Duodenal mucosa (tissue), 2 donors: ENCODE results near the gene IRF1.

Source experiments
- H3K27ac ChIP-seq: one replicate; pipeline ENCODE4 v1.7.0; 2013; ENCODE audit warnings: low read depth, low read length
- H3K27me3 ChIP-seq, 2 donors: one replicate each; pipeline ENCODE4 v1.7.0; 2013; ENCODE audit warnings: low read length in 2 of 2, control low read depth in 1 of 2; ENCODE audit not compliant: insufficient read depth in 2 of 2, control insufficient read depth in 1 of 2
- H3K36me3 ChIP-seq, 2 donors: one replicate each; pipeline ENCODE4 v1.7.0; 2013; ENCODE audit warnings: low read length in 2 of 2, control low read depth in 1 of 2; ENCODE audit not compliant: insufficient read depth in 2 of 2, control insufficient read depth in 1 of 2
- H3K4me1 ChIP-seq, 2 donors: one replicate each; pipeline ENCODE4 v1.7.0; 2013; ENCODE audit warnings: low read length in 2 of 2, control low read depth in 1 of 2; ENCODE audit not compliant: insufficient read depth in 2 of 2, control insufficient read depth in 1 of 2
- H3K4me3 ChIP-seq, 2 donors: one replicate each; pipeline ENCODE4 v1.7.0; 2013; ENCODE audit warnings: low read length in 2 of 2, low read depth in 1 of 2
- H3K9ac ChIP-seq, 2 donors: one replicate each; pipeline ENCODE4 v1.7.0; 2013; ENCODE audit warnings: low read length in 2 of 2, low read depth in 1 of 2
- H3K9me3 ChIP-seq, 2 donors: one replicate each; pipeline ENCODE4 v1.7.0; 2013; ENCODE audit warnings: low read length in 2 of 2, control low read depth in 1 of 2; ENCODE audit not compliant: control insufficient read depth in 1 of 2

Gene IRF1

DNA sequence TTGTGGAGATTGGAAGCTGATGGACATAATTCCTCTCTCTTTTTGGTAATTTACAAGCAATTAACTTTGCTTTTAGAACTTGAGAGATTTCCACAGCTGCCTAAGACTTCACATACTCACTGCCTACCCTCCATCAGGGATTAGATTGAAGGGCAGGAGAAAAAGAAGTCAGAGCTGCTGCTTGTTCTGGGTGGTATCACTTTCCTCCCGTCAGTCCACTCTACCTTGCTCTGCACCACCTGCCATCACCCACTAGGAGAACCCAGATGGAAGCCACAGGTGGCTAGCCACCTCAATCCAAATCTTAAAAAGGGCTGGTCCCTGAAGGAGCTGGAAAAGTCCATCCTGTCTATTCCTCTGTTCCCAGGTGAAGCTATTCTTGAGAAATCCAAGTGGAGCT is 10.5 kb downstream of the IRF1 start:
- no peak overlapping the region for H3K9ac ChIP-seq
- no peaks in the 10 kb centered on the region for H3K9me3 ChIP-seq
- H3K27me3 ChIP-seq: no peaks in the 10 kb centered on the region
- H3K4me3 ChIP-seq: no peak overlapping the region
- H3K4me1 ChIP-seq: peaks cover 65 to 67% of the 10 kb centered on the region in 2 donors
- peaks cover 18 to 34% of the 10 kb centered on the region in 2 donors for H3K36me3 ChIP-seq
- H3K27ac ChIP-seq: no peak overlapping the region

DNA sequence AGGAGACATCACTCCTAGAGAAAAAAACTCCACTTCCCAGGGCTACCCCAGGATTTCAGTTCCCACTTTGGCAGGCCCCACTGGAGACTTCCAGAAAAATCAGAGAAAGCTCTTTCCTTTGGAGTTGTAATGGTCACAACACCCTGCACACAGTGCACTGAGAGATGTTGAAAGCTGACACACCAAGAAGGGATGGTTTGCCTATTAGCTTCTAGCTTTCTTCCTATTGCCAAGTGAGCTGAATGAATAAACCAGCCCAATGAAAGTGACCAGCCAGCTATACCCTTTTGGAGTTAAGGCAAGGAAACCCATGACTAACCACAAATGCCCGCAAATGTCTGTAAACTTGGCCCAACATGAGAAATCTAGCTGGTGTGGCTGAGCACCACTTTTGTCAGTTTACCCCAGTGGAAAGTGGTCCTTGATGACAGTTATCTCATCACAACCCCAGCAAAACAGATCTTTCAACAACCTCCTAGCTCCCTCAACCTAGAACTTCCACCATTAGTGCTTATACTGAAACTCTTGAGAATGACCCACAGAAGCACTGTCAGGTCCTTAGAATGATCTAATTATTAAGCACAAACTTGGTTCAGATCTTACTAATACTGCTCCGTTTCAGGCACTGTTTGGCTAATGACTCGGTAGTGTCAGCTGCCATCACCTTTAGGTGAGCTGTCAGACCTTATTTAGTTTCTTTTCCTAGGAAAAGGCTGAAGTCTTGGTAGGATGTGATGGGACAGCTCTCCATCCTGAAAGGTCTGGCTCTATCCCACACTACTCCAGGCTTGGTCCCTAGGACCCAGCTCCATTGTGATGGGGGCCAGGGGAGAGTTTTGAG is 11.2 kb downstream of the IRF1 start:
- H3K36me3 ChIP-seq: peaks cover 15 to 28% of the 10 kb centered on the region in 2 donors
- H3K9me3 ChIP-seq: no peaks in the 10 kb centered on the region
- H3K4me3 ChIP-seq: no peak overlapping the region
- no peaks in the 10 kb centered on the region for H3K27me3 ChIP-seq
- peaks cover 66 to 70% of the 10 kb centered on the region in 2 donors for H3K4me1 ChIP-seq
- H3K9ac ChIP-seq: peak overlapping the region in 1 of 2 donors; percentile 63
- peak overlapping the region; percentile 28 for H3K27ac ChIP-seq

DNA sequence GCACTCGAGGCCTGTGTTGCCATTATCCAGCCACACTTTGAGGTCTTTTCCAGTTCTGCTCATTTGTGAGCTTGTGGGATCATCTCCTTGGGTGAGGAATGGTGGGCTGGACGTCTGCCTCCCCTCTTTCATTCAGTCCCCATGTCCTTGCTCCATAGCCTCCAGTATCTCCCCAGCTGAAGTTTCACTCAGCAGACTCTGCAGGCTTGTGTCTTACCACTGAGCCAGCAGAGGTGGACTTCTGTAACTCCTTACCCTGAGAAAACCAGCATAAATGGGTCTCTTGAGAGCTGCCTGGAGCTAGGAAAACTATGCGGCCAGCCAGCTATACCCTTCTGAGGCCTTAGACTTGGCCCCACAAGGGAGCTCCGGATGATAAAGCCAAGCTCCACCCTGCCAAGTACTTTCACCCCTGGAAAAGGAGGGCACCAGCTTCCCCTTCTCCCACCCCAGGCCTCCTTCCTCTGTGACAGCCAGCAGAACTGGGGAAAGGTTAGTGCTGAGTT is 12.2 kb downstream of the IRF1 start:
- H3K36me3 ChIP-seq: peaks cover 6 to 18% of the 10 kb centered on the region in 2 donors
- no peaks in the 10 kb centered on the region for H3K9me3 ChIP-seq
- no peak overlapping the region for H3K4me3 ChIP-seq
- peak overlapping the region; percentile 12 to 63 for H3K9ac ChIP-seq
- H3K4me1 ChIP-seq: peaks cover 64 to 73% of the 10 kb centered on the region in 2 donors
- no peaks in the 10 kb centered on the region for H3K27me3 ChIP-seq
- H3K27ac ChIP-seq: peak overlapping the region; percentile 22

DNA sequence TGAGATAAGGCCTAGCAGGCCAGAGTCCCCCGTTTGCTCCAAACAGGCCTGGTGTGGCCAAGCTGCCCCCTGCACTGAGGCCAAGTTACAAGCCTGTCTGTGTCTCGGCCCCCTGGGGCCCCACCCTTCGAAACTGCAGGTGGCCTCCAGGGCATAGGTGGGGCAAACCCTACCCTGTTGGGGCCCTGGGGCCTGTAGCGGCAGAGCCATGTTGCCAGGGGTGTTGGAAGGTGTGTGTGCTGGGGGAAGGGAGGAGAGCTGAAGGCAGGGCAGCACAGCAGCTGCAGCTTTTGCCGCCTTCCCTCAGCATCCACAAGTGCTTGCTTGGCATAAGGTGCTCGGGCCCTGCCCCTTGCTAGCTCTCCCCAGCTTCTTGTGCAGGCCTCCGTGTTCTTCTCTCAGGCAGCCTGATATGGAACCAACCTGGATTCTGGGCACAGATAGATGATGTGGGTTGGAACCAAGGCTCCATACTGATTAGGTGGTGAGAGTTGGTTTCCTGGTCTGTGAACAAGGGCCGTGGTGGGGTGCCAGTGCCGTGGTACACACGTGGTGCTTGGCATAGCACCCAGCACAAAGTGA is 12.7 kb downstream of the IRF1 start:
- Histone ChIP-seq H3K9me3 (no peaks in the 10 kb centered on the region), H3K27me3 (no peaks in the 10 kb centered on the region), H3K4me1 (peaks cover 70 to 78% of the 10 kb centered on the region in 2 donors), H3K36me3 (peaks cover under 1 to 13% of the 10 kb centered on the region in 2 donors), H3K4me3 (peak overlapping the region in 1 of 2 donors; percentile 1), H3K27ac (peak overlapping the region; percentile 22), H3K9ac (peak overlapping the region; percentile 22 to 63)

DNA sequence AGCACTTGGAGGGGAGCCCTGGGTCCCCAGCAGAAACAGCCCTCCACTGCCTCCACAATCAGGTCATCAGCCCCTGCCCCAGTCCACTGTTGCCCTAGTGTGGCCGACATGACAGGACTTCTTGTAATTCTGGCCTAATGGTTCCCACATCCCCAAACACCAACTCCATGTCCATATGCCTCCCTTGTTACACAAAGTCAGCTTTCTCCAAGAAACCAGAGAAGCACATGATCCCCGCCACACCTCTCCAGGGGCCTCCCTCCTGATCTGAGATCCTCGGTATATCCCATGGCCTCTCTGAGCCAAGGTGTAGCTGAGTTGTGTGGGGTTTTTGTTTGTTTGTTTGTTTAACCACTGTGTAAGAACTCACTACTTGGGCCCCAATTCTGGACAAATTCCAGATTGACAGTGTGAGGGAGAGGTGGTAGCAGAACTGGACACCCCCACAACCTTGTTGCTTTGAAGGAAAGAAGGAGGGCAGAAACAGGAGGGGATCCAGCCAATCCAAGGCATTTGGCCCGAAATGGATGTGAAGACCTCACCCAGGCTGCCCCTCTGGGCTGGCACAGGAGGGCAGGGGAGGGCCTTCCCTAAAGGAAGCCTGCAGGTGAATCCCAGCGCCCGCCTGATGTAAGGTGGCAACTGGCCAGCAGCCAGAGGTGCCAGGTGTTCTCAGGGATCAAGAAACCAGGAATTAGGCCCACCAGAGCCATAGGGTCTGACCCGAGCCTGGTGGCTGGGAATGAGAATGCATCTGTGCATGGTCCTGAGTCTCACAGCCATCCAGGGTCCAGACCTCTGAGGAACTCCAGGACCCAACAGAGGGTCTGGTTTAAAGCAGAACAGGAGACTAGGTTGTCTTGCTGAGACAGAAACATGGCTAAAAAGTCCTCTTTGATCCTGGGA is 13.4 kb downstream of the IRF1 start:
- Histone ChIP-seq H3K36me3 (peaks cover 0 to 10% of the 10 kb centered on the region in 2 donors), H3K4me1 (peaks cover 71 to 78% of the 10 kb centered on the region in 2 donors), H3K9ac (peak overlapping the region; percentile 22 to 63), H3K9me3 (no peaks in the 10 kb centered on the region), H3K4me3 (no peak overlapping the region), H3K27ac (peak overlapping the region; percentile 54), H3K27me3 (no peaks in the 10 kb centered on the region)

DNA sequence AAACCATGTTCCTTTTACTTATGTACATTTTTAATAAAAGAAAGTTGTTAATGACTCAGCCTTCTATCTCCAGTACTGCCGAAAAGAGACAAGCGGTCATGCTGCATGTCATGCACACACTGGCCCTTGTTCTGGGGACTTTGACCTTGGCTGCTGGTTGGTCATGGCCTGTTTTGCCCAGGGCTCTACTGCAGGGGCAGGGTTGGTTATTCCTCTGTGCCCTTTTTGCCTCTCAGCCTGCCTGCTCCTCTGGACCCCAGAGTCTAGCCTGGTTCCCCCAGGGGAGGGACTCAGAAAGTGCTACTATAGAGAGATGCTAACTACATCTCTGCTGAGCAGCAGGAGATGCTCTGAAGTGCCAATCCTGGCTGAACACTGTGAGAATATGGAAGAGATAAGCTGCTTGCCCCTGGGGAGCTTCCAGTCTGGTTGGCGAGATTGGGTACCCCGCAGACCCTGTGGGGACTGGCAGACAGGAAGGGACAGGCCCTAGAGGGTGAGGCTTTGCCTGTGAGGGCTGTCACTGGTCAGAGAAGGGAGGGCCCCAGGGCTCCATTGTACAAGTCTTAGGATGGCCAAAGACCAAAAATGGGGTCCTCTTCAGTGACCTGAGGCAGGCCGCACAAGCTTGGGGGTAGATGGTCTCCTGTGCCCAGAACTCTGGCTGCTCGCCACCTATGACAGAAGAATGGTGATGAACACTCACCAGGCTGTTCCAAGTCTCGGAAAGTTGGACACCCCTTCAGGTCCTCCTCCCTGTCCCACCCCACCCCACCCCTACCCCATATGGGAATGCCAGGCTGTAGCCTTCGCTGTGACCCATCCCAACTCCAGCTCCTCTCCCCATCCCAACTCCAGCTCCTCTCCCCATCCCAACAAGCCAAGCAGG is 14.3 kb downstream of the IRF1 start:
- Histone ChIP-seq H3K27ac (peak overlapping the region; percentile 59), H3K36me3 (peaks cover 0 to 4% of the 10 kb centered on the region in 2 donors), H3K4me3 (no peak overlapping the region), H3K27me3 (no peaks in the 10 kb centered on the region), H3K9me3 (no peaks in the 10 kb centered on the region), H3K9ac (peak overlapping the region; percentile 39 to 46), H3K4me1 (peaks cover 80 to 84% of the 10 kb centered on the region in 2 donors)

DNA sequence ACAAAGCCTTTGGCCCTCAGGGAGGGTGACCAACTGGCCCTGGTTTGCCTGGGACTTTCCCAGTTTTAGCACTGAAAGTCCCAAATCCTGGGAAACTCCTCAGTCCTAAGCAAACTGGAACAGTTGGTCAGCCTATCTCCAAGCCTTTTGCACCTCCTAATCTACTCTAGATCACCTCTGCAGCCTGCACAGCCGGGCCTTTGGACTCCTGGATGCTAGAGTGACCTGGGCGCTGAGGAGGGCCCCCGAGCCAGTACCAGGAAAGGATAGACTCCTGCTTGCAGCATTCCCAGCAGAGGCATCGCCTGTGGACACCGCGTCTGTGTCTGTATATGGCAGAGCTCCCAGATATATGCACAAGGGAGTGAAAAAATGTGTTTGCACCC is 15.1 kb downstream of the IRF1 start:
- Histone ChIP-seq H3K36me3 (no peaks in the 10 kb centered on the region), H3K4me1 (peaks cover 87% of the 10 kb centered on the region in 2 donors), H3K27me3 (no peaks in the 10 kb centered on the region), H3K27ac (peak overlapping the region; percentile 42), H3K9me3 (no peaks in the 10 kb centered on the region), H3K4me3 (no peak overlapping the region), H3K9ac (peak overlapping the region; percentile 39 to 46)

DNA sequence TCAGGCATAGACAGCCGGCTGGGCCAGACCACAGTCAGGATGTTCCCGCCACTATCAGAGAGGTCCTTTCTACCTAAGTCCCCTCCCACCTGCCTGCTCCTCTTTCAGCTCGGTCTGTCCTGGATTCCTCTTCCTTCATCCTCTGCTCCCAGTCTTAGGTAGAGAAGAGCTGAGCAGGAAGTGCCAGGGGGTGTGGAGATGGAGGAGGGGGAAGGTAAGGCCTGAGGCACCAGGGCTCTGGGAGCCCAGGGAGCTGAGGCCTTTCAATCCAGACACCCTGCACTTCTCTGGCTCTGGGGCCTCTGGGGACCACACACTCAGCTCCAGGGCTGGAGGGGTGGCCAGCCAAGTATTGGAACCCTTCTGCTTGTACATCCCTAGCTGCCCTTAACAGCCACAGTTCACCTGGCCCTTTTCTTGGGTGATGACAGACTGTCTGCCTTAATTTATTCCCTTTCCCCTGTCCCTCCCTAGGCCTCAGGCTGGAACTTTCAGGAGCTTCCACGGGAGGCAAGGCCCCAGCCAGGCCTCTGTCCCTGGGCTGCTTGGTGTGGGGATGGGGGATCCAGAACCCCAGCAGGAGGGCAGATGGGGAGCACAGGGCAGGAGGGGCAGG is 15.6 kb downstream of the IRF1 start:
- peak overlapping the region; percentile 42 for H3K27ac ChIP-seq
- peaks cover 90 to 91% of the 10 kb centered on the region in 2 donors for H3K4me1 ChIP-seq
- peak overlapping the region; percentile 39 to 46 for H3K9ac ChIP-seq
- no peaks in the 10 kb centered on the region for H3K27me3 ChIP-seq
- H3K9me3 ChIP-seq: no peaks in the 10 kb centered on the region
- no peak overlapping the region for H3K4me3 ChIP-seq
- peaks cover 0 to 4% of the 10 kb centered on the region in 2 donors for H3K36me3 ChIP-seq
